H9 (cell line): Measurements from ENCODE around the gene LIG3. TPM values are rescaled to one million over a fixed set of nuclear protein-coding genes. Genes with fewer than 3 reads are reported as not detected.
A peak's percentile ranks its signal among the peaks of the same experiment; 100 is the strongest.

Experiments
- DNase-seq: peaks from one replicate; pipeline ENCODE4 v3.0.0-alpha.2; 2017
- H2AFZ ChIP-seq: one replicate; pipeline ENCODE4 v1.6.1; 2013; ENCODE audit warnings: mild to moderate bottlenecking, low read length, control low read depth, moderate library complexity
- H2AK5ac ChIP-seq: 2 replicates; pipeline ENCODE4 v1.6.1; 2013; ENCODE audit warnings: low read length, control low read depth, mixed read lengths; ENCODE audit not compliant: insufficient read length
- H2BK120ac ChIP-seq: one replicate; pipeline ENCODE4 v1.6.1; 2013; ENCODE audit warnings: low read depth, mild to moderate bottlenecking, low read length, control low read depth, inconsistent platforms; ENCODE audit not compliant: poor library complexity, severe bottlenecking
- H2BK12ac ChIP-seq: 2 replicates; pipeline ENCODE4 v1.6.1; 2013; ENCODE audit warnings: low read length, control low read depth, mixed read lengths, low read depth; ENCODE audit not compliant: insufficient read length
- H2BK15ac ChIP-seq: 2 replicates; pipeline ENCODE4 v1.6.1; 2013; ENCODE audit warnings: low read depth, low read length, control low read depth
- H2BK20ac ChIP-seq: one replicate; pipeline ENCODE4 v1.6.1; 2013; ENCODE audit warnings: low read depth, mild to moderate bottlenecking, low read length, control low read depth, inconsistent platforms; ENCODE audit not compliant: poor library complexity, severe bottlenecking
- H2BK5ac ChIP-seq: 2 replicates; pipeline ENCODE4 v1.6.1; 2013; ENCODE audit warnings: low read length, control low read depth, mixed read lengths; ENCODE audit not compliant: insufficient read length
- H3K14ac ChIP-seq: 2 replicates; pipeline ENCODE4 v1.6.1; 2013; ENCODE audit warnings: low read length, control low read depth; ENCODE audit not compliant: insufficient read depth
- H3K18ac ChIP-seq: 2 replicates; pipeline ENCODE4 v1.6.1; 2013; ENCODE audit warnings: low read depth, mild to moderate bottlenecking, mixed read lengths, low read length, control low read depth; ENCODE audit not compliant: insufficient read length
- H3K23ac ChIP-seq: 2 replicates; pipeline ENCODE4 v1.6.1; 2013; ENCODE audit warnings: low read length, control low read depth, mixed read lengths, low read depth; ENCODE audit not compliant: insufficient read length
- H3K23me2 ChIP-seq: 2 replicates; pipeline ENCODE4 v1.6.1; 2013; ENCODE audit warnings: low read depth, mild to moderate bottlenecking, mixed read lengths, low read length, control low read depth; ENCODE audit not compliant: insufficient read length, poor library complexity, severe bottlenecking
- H3K27ac ChIP-seq: 2 replicates; pipeline ENCODE4 v1.5.1; 2013; ENCODE audit warnings: low read length, control low read depth, mixed read lengths, low read depth; ENCODE audit not compliant: insufficient read length
- H3K27me3 ChIP-seq: 2 replicates; pipeline ENCODE4 v1.6.1; 2013; ENCODE audit warnings: low read length, control low read depth, inconsistent platforms; ENCODE audit not compliant: insufficient read depth
- H3K4ac ChIP-seq: 2 replicates; pipeline ENCODE4 v1.6.1; 2013; ENCODE audit warnings: low read depth, mild to moderate bottlenecking, control low read depth, inconsistent platforms, low read length, moderate library complexity
- H3K4me1 ChIP-seq: 2 replicates; pipeline ENCODE4 v1.6.1; 2013; ENCODE audit warnings: low read length, control low read depth, inconsistent platforms; ENCODE audit not compliant: insufficient read depth
- H3K4me2 ChIP-seq: 2 replicates; pipeline ENCODE4 v1.6.1; 2013; ENCODE audit warnings: low read length, control low read depth, mixed read lengths; ENCODE audit not compliant: insufficient read length, insufficient read depth
- H3K56ac ChIP-seq: 2 replicates; pipeline ENCODE4 v1.6.1; 2013; ENCODE audit warnings: low read depth, mild to moderate bottlenecking, mixed read lengths, low read length, control low read depth; ENCODE audit not compliant: insufficient read length
- H3K79me1 ChIP-seq: 2 replicates; pipeline ENCODE4 v1.6.1; 2013; ENCODE audit warnings: low read depth, mild to moderate bottlenecking, moderate library complexity, low read length, control low read depth, inconsistent platforms; ENCODE audit not compliant: insufficient read depth, poor library complexity, severe bottlenecking
- H3K79me2 ChIP-seq: 2 replicates; pipeline ENCODE4 v1.6.1; 2013; ENCODE audit warnings: low read length, control low read depth, inconsistent platforms; ENCODE audit not compliant: insufficient read depth
- H3K9ac ChIP-seq: 2 replicates; pipeline ENCODE4 v1.6.1; 2013; ENCODE audit warnings: low read length, control low read depth, mixed read lengths; ENCODE audit not compliant: insufficient read length; ENCODE audit errors: extremely low read depth
- H3K9me3 ChIP-seq: one replicate; pipeline ENCODE4 v1.6.1; 2013; ENCODE audit warnings: low read depth, low read length, inconsistent platforms; ENCODE audit not compliant: control insufficient read depth
- H3T11ph ChIP-seq: one replicate; pipeline ENCODE4 v1.6.1; 2013; ENCODE audit warnings: mild to moderate bottlenecking, low read length, control low read depth, inconsistent platforms
- H4K20me1 ChIP-seq: one replicate; pipeline ENCODE4 v1.6.1; 2013; ENCODE audit not compliant: control insufficient read depth, insufficient read length, insufficient read depth
- H4K5ac ChIP-seq: 2 replicates; pipeline ENCODE4 v1.6.1; 2013; ENCODE audit warnings: low read depth, mild to moderate bottlenecking, mixed read lengths, low read length, control low read depth; ENCODE audit not compliant: insufficient read length
- H4K8ac ChIP-seq: replicated peaks from 2 replicates; pipeline ENCODE4 v1.6.1; 2013; ENCODE audit warnings: low read length, control low read depth, mixed read lengths, low read depth; ENCODE audit not compliant: insufficient read length
- H4K91ac ChIP-seq: 2 replicates; pipeline ENCODE4 v1.6.1; 2013; ENCODE audit warnings: low read depth, mild to moderate bottlenecking, moderate library complexity, mixed read lengths, low read length, control low read depth; ENCODE audit not compliant: insufficient read length
- H3K27ac Mint-ChIP-seq, 3 experiments: 2 replicates in 2 of 3; 3 replicates in 1 of 3; pipeline ENCODE4 v1.8.0; 2020 to 2021; ENCODE audit warnings: mixed read lengths in 3 of 3, mild to moderate bottlenecking in 1 of 3, moderate library complexity in 1 of 3
- H3K27me3 Mint-ChIP-seq: 2 replicates; pipeline ENCODE4 v1.8.0; 2021; ENCODE audit warnings: low read depth, mild to moderate bottlenecking, moderate library complexity, mixed read lengths
- H3K36me3 Mint-ChIP-seq, 3 experiments: 2 replicates in 2 of 3; 3 replicates in 1 of 3; pipeline ENCODE4 v1.8.0; 2020 to 2021; ENCODE audit warnings: low read depth in 3 of 3, mixed read lengths in 3 of 3; ENCODE audit not compliant: insufficient read depth in 1 of 3
- H3K4me1 Mint-ChIP-seq, 2 experiments: 2 replicates each; pipeline ENCODE4 v1.8.0; 2020; ENCODE audit warnings: mixed read lengths in 2 of 2
- H3K4me3 Mint-ChIP-seq, 2 experiments: 2 replicates in 1 of 2; 3 replicates in 1 of 2; pipeline ENCODE4 v1.8.0; 2020 to 2021; ENCODE audit warnings: mild to moderate bottlenecking in 2 of 2, mixed read lengths in 2 of 2, moderate library complexity in 1 of 2
- H3K9me3 Mint-ChIP-seq, 2 experiments: 2 replicates in 1 of 2; 3 replicates in 1 of 2; pipeline ENCODE4 v1.8.0; 2020; ENCODE audit warnings: mild to moderate bottlenecking in 2 of 2, mixed read lengths in 2 of 2, moderate library complexity in 1 of 2
- CTCF ChIP-seq: fragments of 200-600 bp; sonication (generic); conservative IDR thresholded peaks from 3 replicates; pipeline ENCODE4 v1.8.0; 2021; ENCODE audit warnings: antibody characterized with exemption, mild to moderate bottlenecking
- WGBS: extraction: QIAGEN DNeasy Blood & Tissue Kit; methylation state at CpG from one replicate; pipeline ENCODE4 v1.1.7; 2013; ENCODE audit warnings: missing lambda C conversion rate, low lambda C conversion rate, mixed read lengths; ENCODE audit not compliant: insufficient read length; ENCODE audit errors: extremely low coverage; 5-methylcytosine and 5-hydroxymethylcytosine counted together
- total RNA-seq: library from RNA; stranded (reverse); gene quantifications from 2 replicates; pipeline ENCODE4 v1.2.1, GENCODE V29; 2021

The LIG3 gene
- total RNA-seq, 1 experiment from 2014 or later, result 96.0 TPM

DNA sequence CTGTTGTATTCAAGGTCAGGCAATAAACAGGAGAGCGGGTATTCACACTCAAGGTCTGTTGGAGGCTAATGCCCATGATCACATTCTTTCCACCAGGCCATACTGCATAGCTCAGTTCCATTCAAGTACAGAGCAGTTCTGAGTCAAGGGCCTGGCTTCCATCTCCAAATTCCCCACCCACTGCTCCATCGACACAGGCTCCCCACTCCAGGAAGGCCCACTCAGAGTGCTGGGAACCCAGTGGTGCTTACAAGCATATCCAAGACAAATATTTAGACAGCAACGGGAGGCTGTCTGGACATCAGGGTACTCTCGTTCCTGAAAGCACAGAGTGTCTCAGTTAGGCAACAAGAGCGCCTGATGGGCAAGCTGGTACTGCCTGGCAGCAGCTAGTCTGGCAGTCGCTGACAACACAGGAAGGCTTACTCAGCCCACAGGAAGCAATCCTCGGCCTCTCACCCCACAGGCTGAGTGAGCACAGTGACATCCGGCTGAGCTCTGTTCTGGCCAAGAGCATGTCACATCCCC lies 42.3 kb downstream of the LIG3 start:
- no peak overlapping the region for H2BK20ac ChIP-seq
- H2AFZ ChIP-seq, result no peak overlapping the region
- no peak overlapping the region for H3K18ac ChIP-seq
- H2BK12ac ChIP-seq, result no peak overlapping the region
- H4K20me1 ChIP-seq, result no peaks in the 10 kb centered on the region
- no peak overlapping the region for H2BK5ac ChIP-seq
- H3K4ac ChIP-seq, result no peak overlapping the region
- no peak for TF ChIP-seq CTCF
- H3K27me3 Mint-ChIP-seq, result no peaks in the 10 kb centered on the region
- H3K36me3 Mint-ChIP-seq, result peaks cover 0 to 5% (median 0%) of the 10 kb centered on the region in 3 experiments; a peak in 3 of 7 replicates
- no peaks in the 10 kb centered on the region for H3K79me2 ChIP-seq
- no peaks in the 10 kb centered on the region for H3K4me1 ChIP-seq
- H3K9ac ChIP-seq, result no peak overlapping the region
- H3K27ac Mint-ChIP-seq, result peak overlapping the region in 1 of 3 experiments; percentile 69; a peak in 1 of 7 replicates
- no peak overlapping the region for H3K4me3 Mint-ChIP-seq
- no peak overlapping the region for H4K8ac ChIP-seq
- no peak overlapping the region for H2AK5ac ChIP-seq
- no peak overlapping the region for H3K56ac ChIP-seq
- no peak overlapping the region for H3K4me2 ChIP-seq
- no peaks in the 10 kb centered on the region for H3K9me3 ChIP-seq
- H3K27me3 ChIP-seq, result no peaks in the 10 kb centered on the region
- H3K4me1 Mint-ChIP-seq, result no peaks in the 10 kb centered on the region
- no peak overlapping the region for H3K27ac ChIP-seq
- no peak overlapping the region for H3K23ac ChIP-seq
- no peaks in the 10 kb centered on the region for H3K79me1 ChIP-seq
- no peak for DNase-seq
- H3K14ac ChIP-seq, result no peak overlapping the region
- WGBS, result no CpG with 5 or more reads among the region's 8 CpGs
- H3K23me2 ChIP-seq, result no peaks in the 10 kb centered on the region
- H3T11ph ChIP-seq, result no peak overlapping the region
- no peaks in the 10 kb centered on the region for H3K9me3 Mint-ChIP-seq
- no peak overlapping the region for H2BK120ac ChIP-seq
- no peak overlapping the region for H2BK15ac ChIP-seq
- H4K91ac ChIP-seq, result no peak overlapping the region
- no peak overlapping the region for H4K5ac ChIP-seq
